PC-9 (cell line): ENCODE data around the gene COL5A2. TPM values are rescaled to one million over a fixed set of nuclear protein-coding genes. Genes with fewer than 3 reads are reported as not detected.

Source experiments
- BruUV-seq: library from RNA; stranded (reverse); fragments of 400-500 nt; replicated peaks from 2 replicates; lab custom pipeline; 2021; lab: Mats Ljungman, UMichigan
- CTCF ChIA-PET: fragments of 300-600 bp; sonication (Branson Sonifier 250); formaldehyde crosslinking; loops from one replicate; lab custom pipeline; 2022; ENCODE audit warnings: antibody characterized with exemption; lab: Charles Lee
- POLR2A ChIA-PET: fragments of 300-600 bp; sonication (Branson Sonifier 250); formaldehyde crosslinking; loops from one replicate; lab custom pipeline; 2022; ENCODE audit warnings: antibody characterized with exemption; ENCODE audit not compliant: unreplicated experiment; lab: Charles Lee
- DNase-seq, 2 experiments: peaks; one replicate each; pipeline versions ENCODE4 v3.0.0 to v3.0.0-alpha.2; 2015 to 2022; ENCODE audit warnings: mixed read lengths in 1 of 2
- H2AFZ ChIP-seq: fragments of 200-600 bp; sonication (generic); 2 replicates; pipeline ENCODE4 v1.8.1; 2017; ENCODE audit warnings: antibody characterized with exemption
- H3F3A ChIP-seq: fragments of 200-600 bp; sonication (generic); 2 replicates; pipeline ENCODE4 v1.8.1; 2017; ENCODE audit warnings: antibody characterized with exemption, mild to moderate bottlenecking, low read depth; ENCODE audit not compliant: insufficient read depth
- H3K27ac ChIP-seq: fragments of 200-600 bp; sonication (generic); 2 replicates; pipeline ENCODE4 v1.6.1; 2016; ENCODE audit warnings: mixed run types
- H3K27me3 ChIP-seq: fragments of 200-600 bp; sonication (generic); 2 replicates; pipeline ENCODE4 v1.6.1; 2016; ENCODE audit warnings: low read depth, mixed run types; ENCODE audit not compliant: insufficient read depth
- H3K36me3 ChIP-seq: fragments of 200-600 bp; sonication (generic); 2 replicates; pipeline ENCODE4 v1.6.1; 2016; ENCODE audit warnings: low read depth, mixed run types
- H3K4me1 ChIP-seq: fragments of 200-600 bp; sonication (generic); replicated peaks from 2 replicates; pipeline ENCODE4 v1.6.1; 2016; ENCODE audit warnings: mixed run types; ENCODE audit not compliant: insufficient read depth
- H3K4me2 ChIP-seq: fragments of 200-600 bp; sonication (generic); 2 replicates; pipeline ENCODE4 v1.6.1; 2017; ENCODE audit warnings: mixed run types
- H3K4me3 ChIP-seq: fragments of 200-600 bp; sonication (generic); 2 replicates; pipeline ENCODE4 v1.6.1; 2016; ENCODE audit warnings: mixed run types
- H3K79me2 ChIP-seq: fragments of 200-600 bp; sonication (generic); 2 replicates; pipeline ENCODE4 v1.6.1; 2017; ENCODE audit warnings: low read depth, mixed run types
- H3K9me2 ChIP-seq: fragments of 200-600 bp; sonication (generic); 2 replicates; pipeline ENCODE4 v1.8.1; 2017; ENCODE audit warnings: mild to moderate bottlenecking; ENCODE audit not compliant: insufficient read depth
- H3K9me3 ChIP-seq: fragments of 200-600 bp; sonication (generic); 2 replicates; pipeline ENCODE4 v1.8.1; 2016; ENCODE audit warnings: low read depth; ENCODE audit not compliant: insufficient read depth
- H4K20me1 ChIP-seq: fragments of 200-600 bp; sonication (generic); 2 replicates; pipeline ENCODE4 v1.8.1; 2017; ENCODE audit not compliant: insufficient read depth
- CTCF ChIP-seq: fragments of 200-600 bp; sonication (generic); conservative IDR thresholded peaks from 2 replicates; pipeline ENCODE4 v1.6.1; 2017; ENCODE audit warnings: mixed run types, antibody characterized with exemption, mild to moderate bottlenecking, moderate library complexity
- EZH2 ChIP-seq: fragments of 200-600 bp; sonication (generic); IDR thresholded peaks from 2 replicates; pipeline ENCODE4 v1.8.0; 2017; ENCODE audit warnings: antibody characterized with exemption, low read depth
- intact Hi-C: fragments of 100-400 bp; cut with micrococcal nuclease; formaldehyde crosslinking; loops from one replicate; pipeline ENCODE4 v1.10.0; 2022; ENCODE audit not compliant: unreplicated experiment
- total RNA-seq: library from RNA; stranded (reverse); gene quantifications from 2 replicates; pipeline ENCODE4 v1.2.3, GENCODE V29; 2021

COL5A2 gene
- total RNA-seq, 1 experiment from 2014 or later: 0.55 TPM

- Histone ChIP-seq H3K27me3 (no peaks in the 10 kb centered on the region), H3K79me2 (no peaks in the 10 kb centered on the region), H3K36me3 (no peaks in the 10 kb centered on the region), H3K4me2 (no peak overlapping the region), H3K9me2 (no peaks in the 10 kb centered on the region), H3K4me1 (no peaks in the 10 kb centered on the region), H3K27ac (no peak overlapping the region), H3K9me3 (no peaks in the 10 kb centered on the region), H4K20me1 (no peaks in the 10 kb centered on the region), H2AFZ (no peak overlapping the region), H3F3A (no peaks in the 10 kb centered on the region), H3K4me3 (no peak overlapping the region)
- no TSS peak for BruUV-seq
- no peak for DNase-seq
- CTCF ChIA-PET: no interaction called here
- intact Hi-C loops: no loop called here
- POLR2A ChIA-PET: no interaction called here
- TF ChIP-seq EZH2 (no peak), CTCF (no peak)
Observed at GRCh38 chr2:189192766-189193165, 13.2 kb upstream of the COL5A2 start.

- Histone ChIP-seq H3K27me3 (no peaks in the 10 kb centered on the region), H3K4me2 (no peak overlapping the region), H3K4me1 (no peaks in the 10 kb centered on the region), H3K79me2 (no peaks in the 10 kb centered on the region), H3K9me3 (no peaks in the 10 kb centered on the region), H3K9me2 (no peaks in the 10 kb centered on the region), H3K27ac (no peak overlapping the region), H3K36me3 (no peaks in the 10 kb centered on the region), H3K4me3 (no peak overlapping the region), H4K20me1 (no peaks in the 10 kb centered on the region), H2AFZ (no peak overlapping the region), H3F3A (no peaks in the 10 kb centered on the region)
- POLR2A ChIA-PET: no interaction called here
- TF ChIP-seq EZH2 (no peak), CTCF (no peak)
- intact Hi-C loops: no loop called here
- BruUV-seq: no TSS peak
- CTCF ChIA-PET: no interaction called here
- no peak for DNase-seq
Observed at GRCh38 chr2:189191766-189192165, 12.2 kb upstream of the COL5A2 start.

- Histone ChIP-seq H3F3A (no peaks in the 10 kb centered on the region), H3K4me2 (no peak overlapping the region), H3K79me2 (no peaks in the 10 kb centered on the region), H3K9me3 (no peaks in the 10 kb centered on the region), H4K20me1 (no peaks in the 10 kb centered on the region), H3K4me1 (no peaks in the 10 kb centered on the region), H3K27ac (no peak overlapping the region), H2AFZ (no peak overlapping the region), H3K36me3 (no peaks in the 10 kb centered on the region), H3K27me3 (no peaks in the 10 kb centered on the region), H3K9me2 (no peaks in the 10 kb centered on the region), H3K4me3 (no peak overlapping the region)
- BruUV-seq: no TSS peak
- POLR2A ChIA-PET: no interaction called here
- intact Hi-C loops: no loop called here
- TF ChIP-seq EZH2: no peak
- TF ChIP-seq CTCF: no peak
- CTCF ChIA-PET: no interaction called here
- no peak for DNase-seq
Observed at GRCh38 chr2:189190685-189191084, 11.1 kb upstream of the COL5A2 start.
